GM12801 (cell line): ENCODE results near the gene TAGLN.

Experiments used
- TF ChIP-seq, protein P1 (sequence below): IDR thresholded peaks from one replicate; pipeline ENCODE4 v1.5.1; 2011; ENCODE audit warnings: control low read depth; ENCODE audit not compliant: insufficient read length; ENCODE audit errors: extremely low read depth

The TAGLN gene

DNA sequence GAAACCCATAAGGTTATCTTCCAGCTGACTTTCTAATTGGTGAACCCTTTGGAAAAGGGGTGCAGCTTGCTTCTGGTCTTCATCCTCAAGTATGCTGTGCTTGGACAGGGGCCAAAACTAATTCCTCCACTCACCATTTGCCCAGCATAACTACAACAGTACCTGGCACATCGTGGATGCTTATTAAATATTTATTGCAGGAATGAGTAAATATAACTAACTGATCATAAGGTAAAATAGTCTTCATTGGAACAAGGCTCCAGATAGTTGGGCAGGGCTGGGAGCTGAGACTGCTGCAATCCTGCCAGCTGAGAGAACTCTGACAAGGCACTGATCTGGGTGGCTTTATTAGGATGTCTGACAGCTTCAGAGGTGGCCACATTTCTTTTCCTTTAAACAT, 23.0 kb upstream of the TAGLN start:
- TF ChIP-seq, protein P1, sequence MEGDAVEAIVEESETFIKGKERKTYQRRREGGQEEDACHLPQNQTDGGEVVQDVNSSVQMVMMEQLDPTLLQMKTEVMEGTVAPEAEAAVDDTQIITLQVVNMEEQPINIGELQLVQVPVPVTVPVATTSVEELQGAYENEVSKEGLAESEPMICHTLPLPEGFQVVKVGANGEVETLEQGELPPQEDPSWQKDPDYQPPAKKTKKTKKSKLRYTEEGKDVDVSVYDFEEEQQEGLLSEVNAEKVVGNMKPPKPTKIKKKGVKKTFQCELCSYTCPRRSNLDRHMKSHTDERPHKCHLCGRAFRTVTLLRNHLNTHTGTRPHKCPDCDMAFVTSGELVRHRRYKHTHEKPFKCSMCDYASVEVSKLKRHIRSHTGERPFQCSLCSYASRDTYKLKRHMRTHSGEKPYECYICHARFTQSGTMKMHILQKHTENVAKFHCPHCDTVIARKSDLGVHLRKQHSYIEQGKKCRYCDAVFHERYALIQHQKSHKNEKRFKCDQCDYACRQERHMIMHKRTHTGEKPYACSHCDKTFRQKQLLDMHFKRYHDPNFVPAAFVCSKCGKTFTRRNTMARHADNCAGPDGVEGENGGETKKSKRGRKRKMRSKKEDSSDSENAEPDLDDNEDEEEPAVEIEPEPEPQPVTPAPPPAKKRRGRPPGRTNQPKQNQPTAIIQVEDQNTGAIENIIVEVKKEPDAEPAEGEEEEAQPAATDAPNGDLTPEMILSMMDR, result no peak

DNA sequence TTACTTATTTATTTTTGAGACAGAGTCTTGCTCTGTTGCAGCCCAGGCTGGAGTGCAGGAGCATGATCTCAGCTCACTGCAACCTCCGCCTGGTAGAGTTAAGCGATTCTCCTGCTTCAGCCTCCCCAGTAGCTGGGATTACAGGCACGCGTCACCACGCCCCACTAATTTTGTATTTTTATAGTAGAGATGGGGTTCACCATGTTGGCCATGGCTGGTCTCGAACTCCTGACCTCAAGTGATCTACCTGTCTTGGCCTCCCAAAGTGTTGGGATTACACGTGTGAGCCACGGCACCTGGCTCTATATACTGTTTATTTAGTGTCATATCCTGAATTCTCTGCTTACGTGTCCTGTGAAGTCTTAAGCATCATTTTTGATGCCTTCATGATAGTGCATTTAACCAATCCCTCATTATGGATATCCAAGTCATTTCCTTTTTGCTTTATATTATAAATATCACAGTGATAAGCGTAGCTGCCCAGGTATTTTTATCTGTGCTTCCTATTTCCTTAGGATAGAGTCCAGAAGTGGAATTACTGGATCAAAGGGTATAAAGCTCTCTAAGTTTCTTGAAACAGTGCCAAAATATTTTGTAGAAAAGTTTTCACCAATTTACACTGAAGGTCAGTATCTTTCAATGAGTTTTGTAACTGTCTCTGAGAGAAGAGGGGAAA, 21.5 kb upstream of the TAGLN start:
- TF ChIP-seq, protein P1, result no peak

DNA sequence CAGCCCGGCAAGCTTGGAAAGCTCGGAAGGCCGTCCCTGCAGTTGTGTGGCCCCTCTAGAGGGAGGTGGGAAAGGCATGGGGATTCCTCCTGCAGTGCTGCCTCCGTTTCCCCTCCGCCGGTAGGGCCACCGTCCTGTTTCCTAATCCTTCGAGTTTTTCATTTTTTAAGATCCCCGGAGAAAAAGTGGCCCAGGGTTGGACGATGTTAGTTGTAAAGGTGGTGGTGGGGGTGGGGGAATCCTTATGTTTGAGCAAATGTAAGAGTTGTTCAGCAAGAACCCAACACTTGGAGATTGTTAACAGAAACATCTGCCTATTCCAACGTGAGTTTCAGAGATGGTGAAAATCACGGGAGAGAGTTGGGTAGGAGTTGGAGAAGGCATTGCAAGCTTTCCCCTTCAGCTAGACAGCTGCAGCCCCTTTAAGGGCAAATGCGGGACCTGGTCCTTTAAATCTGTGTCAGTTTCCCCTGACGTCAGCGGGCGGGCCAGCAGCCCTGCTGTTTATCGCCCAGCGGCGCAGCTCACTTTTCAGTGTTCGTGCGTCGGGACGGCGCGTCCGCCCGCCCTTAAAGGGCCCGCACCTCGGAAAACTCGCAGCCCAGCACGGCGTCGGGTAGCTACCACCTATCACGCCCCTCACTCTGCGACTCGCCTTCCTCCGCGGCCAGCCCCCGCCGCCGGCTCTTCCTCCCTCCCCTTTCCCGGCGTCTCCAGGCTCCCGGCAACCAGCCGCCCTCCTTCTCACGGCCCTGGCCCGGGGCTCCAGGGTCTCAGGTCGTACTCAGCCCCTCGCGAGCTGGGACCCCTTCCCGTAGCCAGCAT, 20.7 kb upstream of the TAGLN start, which contains the start of gene SIDT2:
Gene SIDT2 (plus strand): TSS at position 534 of the 825 bp plus-strand sequence. CDS start 521 bp downstream, outside the sequence.
- TF ChIP-seq, protein P1, result no peak

DNA sequence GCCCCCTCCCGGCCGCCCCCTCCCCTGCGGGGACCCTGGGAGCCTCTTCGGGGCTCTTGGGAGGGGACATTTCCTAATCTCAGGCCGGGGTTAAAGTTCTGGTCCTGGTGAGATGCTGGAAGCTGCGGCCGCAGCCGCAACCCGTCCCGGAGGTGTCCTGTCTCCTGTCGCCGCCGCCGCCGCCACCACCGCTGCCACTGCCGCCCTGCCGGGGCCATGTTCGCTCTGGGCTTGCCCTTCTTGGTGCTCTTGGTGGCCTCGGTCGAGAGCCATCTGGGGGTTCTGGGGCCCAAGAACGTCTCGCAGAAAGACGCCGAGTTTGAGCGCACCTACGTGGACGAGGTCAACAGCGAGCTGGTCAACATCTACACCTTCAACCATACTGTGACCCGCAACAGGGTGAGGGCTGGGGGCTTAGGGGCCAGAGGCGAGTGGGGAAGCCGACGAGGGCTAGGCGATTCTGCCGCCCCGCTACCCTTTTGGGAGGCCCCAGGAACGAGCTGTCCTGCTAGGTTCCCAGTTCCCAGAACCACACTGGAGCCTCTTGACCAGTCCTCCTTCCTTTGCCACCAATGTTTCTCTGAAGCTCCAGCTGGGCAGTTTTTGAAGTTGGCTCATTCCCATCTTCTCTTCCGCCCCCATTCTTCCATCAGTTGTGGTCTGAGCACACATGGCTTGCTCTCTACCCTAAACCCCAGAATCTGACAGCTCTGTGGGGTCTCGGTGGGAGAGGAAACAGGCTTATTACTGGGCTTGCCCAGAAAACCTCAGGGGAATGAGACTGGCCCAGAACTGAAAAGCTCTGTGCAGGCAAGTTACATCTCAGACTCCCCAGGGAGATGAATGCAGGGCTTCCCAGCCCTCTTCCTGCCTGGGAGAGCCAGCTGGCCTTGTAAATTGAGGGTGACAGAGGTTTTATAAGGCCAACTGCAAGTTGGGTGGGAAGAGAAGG, 19.8 kb upstream of the TAGLN start:
- TF ChIP-seq, protein P1, result no peak

DNA sequence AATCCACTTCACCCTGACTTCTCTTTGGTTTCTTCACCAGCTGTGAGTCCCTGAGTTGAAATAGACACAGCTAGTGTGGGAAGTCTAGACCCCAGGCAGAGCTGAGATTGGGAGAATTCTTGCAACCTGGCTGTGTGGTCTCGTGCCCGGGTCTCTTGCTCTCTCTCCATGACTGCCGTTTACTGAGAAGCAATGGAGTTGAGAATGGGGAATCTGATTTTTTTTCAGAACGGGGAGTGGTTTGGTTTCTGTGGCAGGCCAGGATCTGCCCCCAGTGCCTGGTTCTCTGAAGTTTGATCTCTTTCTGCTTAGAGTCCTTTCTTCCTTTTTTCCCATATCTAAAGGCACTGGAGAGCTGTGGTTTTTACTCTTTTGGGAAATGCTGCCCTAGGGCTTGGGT, 19.1 kb upstream of the TAGLN start:
- TF ChIP-seq, protein P1, result no peak

DNA sequence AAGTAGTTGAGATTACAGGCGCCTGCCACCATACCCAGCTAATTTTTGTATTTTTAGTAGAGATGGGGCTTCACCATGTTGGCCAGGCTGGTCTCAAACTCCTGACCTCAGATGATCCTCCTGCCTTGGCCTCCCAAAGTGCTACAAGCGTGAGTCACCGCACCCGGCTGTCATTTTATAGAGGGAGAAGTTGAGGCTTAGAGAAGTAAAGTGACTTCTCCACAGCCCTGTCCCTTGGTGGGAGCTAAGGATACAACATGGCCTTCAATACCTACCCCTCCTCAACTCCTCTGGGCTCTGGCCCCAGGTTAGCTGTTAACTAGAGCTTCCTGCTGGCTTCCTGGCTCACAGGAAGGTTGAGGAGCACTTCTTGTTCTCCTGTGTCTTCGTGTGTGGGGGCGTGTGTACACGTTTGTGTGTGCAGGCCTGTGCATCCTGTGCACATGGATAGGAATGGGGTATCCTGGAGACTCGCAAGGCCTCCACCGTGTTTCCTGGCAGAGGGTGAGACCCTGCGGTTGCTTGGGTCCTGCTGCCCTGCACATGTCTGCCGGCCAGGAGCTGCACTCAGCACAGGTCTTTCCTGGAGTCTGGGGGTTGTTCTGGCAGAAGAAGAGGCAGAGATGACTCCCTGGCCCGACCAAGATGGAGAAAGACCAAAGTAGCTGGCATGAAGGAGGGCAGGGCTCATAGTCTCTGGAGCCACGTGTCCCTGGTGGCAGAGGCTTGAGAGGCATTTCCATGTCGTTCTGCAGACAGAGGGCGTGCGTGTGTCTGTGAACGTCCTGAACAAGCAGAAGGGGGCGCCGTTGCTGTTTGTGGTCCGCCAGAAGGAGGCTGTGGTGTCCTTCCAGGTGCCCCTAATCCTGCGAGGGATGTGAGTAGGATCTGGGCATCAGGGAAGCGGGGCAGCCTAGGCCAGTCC, 18.2 kb upstream of the TAGLN start:
- TF ChIP-seq, protein P1, result no peak
